LNCaP clone FGC (cell line): ENCODE results near the gene DIAPH2.

Experiments
- DNase-seq: peaks from one replicate; pipeline ENCODE4 v3.0.0-alpha.2; 2011; ENCODE audit warnings: low read depth
- H3K4me3 ChIP-seq: 2 replicates; pipeline ENCODE4 v1.5.1; 2011; ENCODE audit warnings: mild to moderate bottlenecking, low read depth, low read length, control low read depth
- TF ChIP-seq, protein P1 (sequence below): IDR thresholded peaks from 2 replicates; pipeline ENCODE4 v1.5.1; 2012; ENCODE audit warnings: mild to moderate bottlenecking; ENCODE audit not compliant: control insufficient read depth, insufficient read depth; ENCODE audit errors: extremely low read depth

DIAPH2 gene

GRCh38 chrX:97524340-97524739, 839.7 kb downstream of the DIAPH2 start:
- TF ChIP-seq, protein P1, sequence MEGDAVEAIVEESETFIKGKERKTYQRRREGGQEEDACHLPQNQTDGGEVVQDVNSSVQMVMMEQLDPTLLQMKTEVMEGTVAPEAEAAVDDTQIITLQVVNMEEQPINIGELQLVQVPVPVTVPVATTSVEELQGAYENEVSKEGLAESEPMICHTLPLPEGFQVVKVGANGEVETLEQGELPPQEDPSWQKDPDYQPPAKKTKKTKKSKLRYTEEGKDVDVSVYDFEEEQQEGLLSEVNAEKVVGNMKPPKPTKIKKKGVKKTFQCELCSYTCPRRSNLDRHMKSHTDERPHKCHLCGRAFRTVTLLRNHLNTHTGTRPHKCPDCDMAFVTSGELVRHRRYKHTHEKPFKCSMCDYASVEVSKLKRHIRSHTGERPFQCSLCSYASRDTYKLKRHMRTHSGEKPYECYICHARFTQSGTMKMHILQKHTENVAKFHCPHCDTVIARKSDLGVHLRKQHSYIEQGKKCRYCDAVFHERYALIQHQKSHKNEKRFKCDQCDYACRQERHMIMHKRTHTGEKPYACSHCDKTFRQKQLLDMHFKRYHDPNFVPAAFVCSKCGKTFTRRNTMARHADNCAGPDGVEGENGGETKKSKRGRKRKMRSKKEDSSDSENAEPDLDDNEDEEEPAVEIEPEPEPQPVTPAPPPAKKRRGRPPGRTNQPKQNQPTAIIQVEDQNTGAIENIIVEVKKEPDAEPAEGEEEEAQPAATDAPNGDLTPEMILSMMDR, result no peak

GRCh38 chrX:97524997-97525396, 840.4 kb downstream of the DIAPH2 start:
- no peak for DNase-seq
- TF ChIP-seq, protein P1, result no peak
- no peak overlapping the region for H3K4me3 ChIP-seq

More at GRCh38 chrX:97524340-97524739, 839.7 kb downstream of the DIAPH2 start:
- H3K4me3 ChIP-seq, result no peak overlapping the region
- peak; percentile 22 for DNase-seq

DNA sequence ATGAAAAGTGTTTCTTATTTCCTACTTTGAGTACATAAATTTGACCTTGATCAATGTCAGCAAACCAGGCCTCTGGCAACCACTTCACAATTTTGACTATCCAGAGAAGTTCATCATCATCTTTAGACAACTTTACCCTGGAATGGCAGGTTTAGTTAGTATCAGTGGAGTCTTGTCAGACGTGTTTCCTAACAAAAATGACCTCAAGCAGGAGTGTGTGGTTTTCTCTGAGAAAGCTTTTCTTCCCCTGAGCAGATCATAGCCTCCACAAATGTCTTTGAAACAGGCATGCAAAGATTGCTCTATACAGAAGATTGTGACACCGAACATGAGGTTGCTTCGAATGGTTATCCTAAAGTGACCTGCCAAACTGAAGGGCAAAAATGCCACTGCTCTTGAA, 841.3 kb downstream of the DIAPH2 start:
- no peak overlapping the region for H3K4me3 ChIP-seq
- TF ChIP-seq, protein P1, result no peak
- DNase-seq, result no peak

GRCh38 chrX:97527725-97528124, 843.1 kb downstream of the DIAPH2 start:
- TF ChIP-seq, protein P1, result no peak
- DNase-seq, result no peak
- no peak overlapping the region for H3K4me3 ChIP-seq

- TF ChIP-seq, protein P1, result no peak
- DNase-seq, result no peak
- H3K4me3 ChIP-seq, result no peak overlapping the region
These were observed 845.0 kb downstream of the DIAPH2 start for GRCh38 chrX:97529536-97530200.

- H3K4me3 ChIP-seq, result no peak overlapping the region
- peak; percentile 73 for DNase-seq
- TF ChIP-seq, protein P1, result no peak
These were observed 847.2 kb downstream of the DIAPH2 start for GRCh38 chrX:97531825-97532224.

- H3K4me3 ChIP-seq, result no peak overlapping the region
- TF ChIP-seq, protein P1, result no peak
- DNase-seq, result no peak
These were observed 854.1 kb downstream of the DIAPH2 start for GRCh38 chrX:97538745-97539144.
